ENCODE data around the gene CPLX1.
"Not testable (repeated sequence)": the region's sequence is repeated elsewhere in the genome, so short reads cannot be mapped to it uniquely, and the experiment has no call there.

The CPLX1 gene

DNA sequence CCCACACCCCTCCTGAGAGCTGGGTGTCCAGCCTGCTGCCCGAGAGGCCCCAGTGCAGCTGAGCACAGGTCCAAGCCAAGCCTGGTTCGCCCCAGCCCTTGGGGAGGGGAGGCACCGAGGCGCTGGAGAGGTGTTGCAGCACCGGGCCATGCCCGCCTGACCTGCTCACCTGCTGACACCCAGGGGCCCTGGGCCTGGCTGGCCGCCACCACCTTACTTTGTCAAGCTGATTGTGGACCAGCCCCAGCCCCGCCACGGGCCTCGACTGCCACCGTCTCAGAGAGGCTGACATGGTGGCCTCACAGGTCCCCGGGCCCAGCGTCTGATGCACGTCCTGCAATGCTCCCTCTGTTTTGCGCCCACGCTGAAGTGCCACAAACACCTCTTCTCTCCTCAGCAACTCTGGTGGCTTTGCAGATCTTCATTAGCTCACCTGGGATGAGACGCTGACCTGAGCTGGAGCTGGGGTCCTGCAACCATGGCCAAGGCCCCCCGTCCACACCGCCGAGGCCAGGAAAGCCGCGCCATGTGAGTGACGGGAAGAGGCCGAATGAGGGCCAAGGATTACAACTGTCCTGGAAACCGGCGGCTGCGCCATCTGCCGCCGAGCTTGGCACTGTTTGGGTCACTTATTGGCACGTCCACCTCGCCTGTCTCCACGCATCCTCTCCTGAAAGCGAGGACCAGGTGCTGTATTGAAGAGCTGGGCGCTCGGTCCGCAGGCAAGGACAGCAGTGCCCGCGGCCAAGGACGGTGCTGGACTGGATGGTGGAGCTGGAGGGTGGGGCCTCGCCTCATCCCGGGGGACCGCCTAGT lies 7.6 kb downstream of the CPLX1 start:
- no peak for DNase-seq

DNA sequence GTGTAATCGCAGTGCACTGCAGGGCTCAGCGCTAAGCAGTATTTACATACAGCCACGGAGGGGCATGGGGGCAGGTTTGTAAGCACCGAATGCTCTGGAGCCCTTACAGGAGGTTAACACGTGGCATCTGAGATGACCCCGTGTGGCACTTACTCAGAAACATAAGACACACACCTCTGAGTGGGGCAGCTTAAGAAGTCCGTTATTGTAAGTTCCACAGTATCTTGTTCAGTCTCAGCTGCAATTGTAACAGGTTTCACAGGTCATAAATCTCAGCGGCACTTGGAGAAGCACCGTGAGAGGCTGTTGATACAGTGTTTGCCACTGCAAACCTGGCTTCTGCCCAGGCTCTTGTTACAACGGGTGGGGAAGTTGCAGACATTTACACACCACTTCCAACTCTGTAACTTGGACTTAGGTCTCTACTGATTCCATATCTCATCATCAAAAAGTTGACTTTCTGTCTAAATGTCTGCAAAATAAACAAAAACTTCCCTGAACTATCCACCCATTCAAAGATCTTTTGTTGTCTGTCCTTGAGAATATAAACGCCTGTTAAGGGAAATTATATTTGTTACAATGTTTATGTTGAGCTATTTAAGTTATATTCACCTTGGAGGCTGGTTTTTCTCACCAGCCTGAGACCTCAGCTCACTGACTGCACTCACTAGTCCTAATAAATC lies 10.3 kb downstream of the CPLX1 start:
- DNase-seq, result no peak

DNA sequence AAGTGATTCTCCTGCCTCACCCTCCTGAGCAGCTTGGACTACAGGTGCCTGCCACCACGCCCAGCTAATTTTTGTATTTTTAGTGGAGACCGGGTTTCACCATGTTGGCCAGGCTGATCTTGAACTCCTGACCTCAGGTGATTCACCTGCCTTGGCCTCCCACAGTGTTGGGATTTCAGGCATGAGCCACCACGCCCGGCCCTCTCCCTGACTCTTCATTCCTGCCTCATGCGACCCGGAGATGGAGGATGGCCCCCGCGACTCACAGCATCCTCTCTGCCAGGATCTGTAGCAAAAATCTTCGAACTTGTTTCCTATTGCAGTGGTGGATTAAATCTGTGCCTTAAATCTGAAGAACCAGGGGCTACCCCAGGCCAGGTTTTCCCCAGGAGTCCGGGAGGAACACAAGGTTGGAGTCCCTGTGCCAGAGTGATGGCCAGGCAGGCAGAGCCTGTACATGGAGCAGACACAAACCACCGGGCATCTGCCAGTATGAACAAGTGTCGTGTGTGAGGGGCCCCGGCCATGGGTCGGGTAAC lies 11.5 kb downstream of the CPLX1 start:
- no peak for DNase-seq

DNA sequence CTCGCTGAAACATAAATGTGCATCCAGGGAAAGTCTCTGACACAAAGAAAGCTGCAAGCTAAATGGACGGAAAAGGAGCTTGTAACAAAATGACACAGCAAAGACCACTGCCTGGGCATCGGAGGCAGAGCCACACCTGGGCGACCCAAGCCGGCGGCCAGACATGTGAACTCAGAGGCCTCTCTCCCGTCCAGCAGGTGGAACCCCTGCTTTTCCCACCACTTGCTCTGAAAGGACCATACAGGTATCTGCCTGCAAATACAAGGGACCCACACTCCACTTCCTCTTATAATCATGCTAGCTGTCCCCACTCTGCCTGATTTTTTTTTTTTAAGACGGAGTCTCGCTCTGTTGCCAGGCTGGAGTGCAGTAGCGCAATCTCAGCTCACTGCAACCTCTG lies 12.0 kb downstream of the CPLX1 start:
- DNase-seq, result no peak

DNA sequence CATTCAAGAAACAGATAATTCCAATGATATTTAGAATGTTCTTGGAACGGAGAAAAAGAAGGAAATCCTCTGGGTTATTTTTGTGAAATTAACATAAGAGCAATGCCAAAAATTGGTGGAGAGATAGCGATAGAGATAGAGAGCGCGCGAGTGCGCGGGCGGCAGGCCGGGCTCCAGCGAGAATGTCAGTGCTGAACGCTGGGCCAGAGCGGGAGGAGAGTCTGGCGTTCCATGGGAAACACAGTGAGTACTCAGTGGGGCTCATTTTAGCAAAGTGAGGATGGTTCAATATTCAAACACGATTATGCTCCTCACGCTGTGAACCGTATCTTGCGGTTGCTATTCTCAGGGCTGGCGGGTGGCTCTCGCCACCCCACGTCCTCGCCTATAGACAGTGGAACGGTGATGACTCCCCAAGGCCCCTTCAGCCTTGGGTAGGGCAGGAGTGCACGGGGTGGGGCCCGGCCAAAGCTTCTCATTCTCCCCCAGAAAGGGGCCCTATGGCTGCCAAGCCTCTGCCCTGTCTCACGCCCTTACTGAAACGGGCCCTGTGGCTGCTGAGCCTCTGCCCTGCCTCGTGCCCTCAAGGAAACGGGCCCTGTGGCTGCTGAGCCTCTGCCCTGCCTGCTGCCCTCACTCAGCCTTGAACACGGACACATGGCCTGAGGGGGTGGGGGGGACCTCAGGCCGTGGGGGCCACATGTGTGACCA lies 16.9 kb downstream of the CPLX1 start:
- no peak for DNase-seq

DNA sequence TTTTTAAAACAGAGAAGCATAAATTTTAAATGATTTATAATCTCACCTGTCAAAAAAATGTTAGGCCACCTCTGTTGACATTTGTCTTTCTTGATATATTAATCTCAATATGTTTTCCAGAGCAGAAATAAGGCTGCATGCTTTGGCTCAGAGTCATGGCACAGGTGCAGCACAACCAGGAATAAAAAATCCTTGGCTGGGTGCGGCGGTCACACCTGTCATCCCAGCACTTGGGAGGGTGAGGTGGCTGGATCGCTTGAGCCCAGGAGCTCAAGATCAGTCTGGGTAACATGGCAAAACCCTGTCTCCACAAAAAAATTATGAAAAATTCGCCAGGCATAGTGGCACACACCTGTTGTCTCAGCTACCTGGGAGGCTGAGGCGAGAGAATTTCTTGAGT lies 18.1 kb downstream of the CPLX1 start:
- no peak for DNase-seq

DNA sequence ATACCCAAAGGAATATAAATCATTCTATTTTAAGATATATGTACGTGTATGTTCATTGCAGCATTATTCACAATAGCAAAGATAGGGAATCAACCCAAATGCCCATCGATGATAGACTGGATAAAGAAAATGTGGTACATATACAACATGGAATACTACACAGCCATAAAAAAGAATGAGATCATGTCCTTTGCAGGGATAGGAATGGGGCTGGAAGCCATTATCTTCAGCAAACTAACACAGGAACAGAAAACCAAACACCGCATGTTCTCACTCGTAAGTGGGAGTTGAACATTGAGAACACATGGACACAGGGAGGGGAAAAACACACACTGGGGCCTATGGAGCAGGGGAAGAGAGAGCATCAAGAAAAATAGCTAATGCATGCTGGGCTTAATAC lies 18.9 kb downstream of the CPLX1 start:
- not testable (repeated sequence) for DNase-seq

DNA sequence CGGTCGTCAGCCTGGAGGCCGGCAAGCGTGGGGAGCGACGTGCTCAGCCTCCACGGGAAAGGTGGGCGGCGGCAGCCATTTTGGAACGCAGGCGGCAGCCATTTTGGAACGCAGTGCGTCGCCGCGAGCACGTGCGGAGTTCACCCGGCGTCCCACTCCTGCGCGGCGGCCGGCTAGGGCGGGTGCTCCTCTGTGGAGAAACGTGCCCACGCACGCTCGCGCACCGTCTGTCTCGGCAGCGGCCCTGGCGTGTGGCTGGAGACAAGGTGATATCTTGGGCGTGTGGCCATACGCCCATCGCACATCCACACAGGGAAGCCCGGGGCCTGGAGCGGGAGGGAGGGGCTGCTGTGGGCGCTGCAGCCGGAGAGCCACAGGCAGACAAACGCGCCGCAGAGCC lies 21.1 kb downstream of the CPLX1 start:
- DNase-seq, result no peak

DNA sequence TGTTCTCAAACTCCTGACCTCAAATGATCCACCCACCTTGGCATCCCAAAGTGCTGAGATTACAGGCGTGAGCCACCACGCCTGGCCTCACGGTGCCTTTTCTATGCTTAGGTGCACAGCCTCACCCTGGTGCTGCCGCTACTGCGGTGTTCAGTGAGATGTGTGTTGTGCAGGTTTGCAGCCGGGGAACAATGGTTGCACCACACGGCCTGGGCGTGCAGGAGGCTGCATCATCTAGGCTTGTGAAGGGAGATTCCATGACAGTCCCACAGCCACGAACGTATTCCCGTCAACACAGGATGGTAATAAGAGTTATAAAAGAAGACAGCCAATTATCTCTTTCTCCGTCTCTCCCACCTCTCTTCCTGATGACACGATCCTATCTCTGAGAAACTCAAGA lies 22.0 kb downstream of the CPLX1 start:
- DNase-seq, result no peak

DNA sequence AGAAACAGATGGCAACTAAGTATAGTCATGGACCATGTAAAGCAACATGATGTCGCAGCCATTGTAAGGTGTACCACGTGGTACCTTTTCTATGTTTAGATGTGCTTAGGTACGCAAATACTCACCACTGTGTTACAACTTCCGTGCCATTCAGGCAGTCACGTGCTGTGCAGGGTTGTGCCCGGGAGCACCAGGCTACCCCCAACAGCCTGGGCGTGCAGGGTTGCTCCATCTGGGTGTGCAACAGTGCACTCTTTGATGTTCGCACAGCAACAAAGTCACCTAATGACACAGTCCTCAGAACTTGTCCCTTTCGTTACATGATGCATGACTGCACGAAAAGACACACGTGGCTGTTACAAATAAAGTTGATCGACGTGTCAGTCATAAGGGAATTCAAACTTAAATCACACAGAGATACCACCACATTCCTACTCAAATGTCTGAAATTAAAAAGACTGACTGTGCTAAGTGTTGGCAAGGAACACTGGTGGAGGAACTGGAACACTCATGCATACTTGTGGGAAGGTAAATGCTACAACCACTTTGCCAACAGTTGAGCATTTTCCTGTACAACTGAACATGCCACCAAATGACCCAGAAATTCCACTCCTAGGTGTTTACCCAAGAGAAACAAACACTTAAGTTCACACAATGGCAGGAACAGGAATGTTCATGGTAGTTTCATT lies 24.3 kb downstream of the CPLX1 start:
- no peak for DNase-seq

DNA sequence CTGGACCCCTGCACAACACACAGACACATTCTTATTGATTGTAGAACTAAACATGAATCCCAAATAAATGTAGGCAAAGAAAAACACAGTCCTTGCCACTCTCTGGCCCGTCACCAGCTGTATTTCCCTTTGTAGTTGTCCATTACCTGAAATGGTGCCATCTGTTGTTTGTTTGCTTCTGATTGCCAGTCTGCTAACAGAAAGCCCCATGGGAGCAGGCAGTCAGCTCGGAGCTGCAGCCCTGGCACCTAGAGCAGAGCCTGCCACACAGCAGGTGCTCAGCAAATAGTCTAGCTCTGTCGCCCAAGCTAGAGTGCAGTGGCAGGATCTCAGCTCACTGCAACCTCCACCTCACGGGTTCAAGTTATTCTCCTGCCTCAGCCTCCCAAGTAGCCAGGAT lies 28.9 kb downstream of the CPLX1 start:
- no peak for DNase-seq

DNA sequence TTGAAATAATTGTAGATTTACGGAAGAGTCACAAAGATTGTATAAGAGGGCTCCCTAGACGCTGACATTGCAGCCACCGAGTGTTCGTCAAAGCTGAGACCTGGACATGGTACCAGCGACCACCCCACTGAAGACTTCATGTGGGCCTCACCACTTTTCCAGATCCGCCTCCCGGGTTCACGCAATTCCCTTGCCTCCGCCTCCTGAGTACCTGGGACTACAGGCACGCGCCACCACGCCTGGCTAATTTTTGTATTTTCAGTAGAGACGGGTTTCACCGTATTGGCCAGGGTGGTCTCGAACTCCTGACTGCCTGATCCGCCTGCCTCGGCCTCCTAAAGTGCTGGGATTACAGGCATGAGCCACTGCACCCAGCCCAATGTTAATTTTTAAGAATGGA lies 29.7 kb downstream of the CPLX1 start:
- no peak for DNase-seq

DNA sequence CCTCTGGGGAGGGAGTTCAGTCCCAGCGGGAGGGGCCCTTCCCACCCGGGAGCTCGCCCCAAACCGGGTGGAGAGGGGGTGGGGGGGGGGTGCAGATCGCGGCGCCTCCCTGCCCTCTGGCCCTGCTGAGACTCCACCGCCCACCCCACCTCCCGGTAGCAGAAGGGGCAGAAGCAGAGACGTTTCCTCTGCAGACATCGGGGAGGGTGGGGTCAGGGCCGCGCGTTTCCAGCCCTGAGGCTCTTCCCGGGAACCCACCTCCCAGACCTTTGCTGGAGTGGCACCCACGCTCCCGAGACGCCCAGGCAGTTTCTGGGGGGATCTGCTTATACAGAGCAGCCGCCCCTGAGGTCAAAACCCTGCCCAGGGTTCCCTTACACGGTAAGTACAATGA lies 30.2 kb downstream of the CPLX1 start:
- DNase-seq, result no peak

DNA sequence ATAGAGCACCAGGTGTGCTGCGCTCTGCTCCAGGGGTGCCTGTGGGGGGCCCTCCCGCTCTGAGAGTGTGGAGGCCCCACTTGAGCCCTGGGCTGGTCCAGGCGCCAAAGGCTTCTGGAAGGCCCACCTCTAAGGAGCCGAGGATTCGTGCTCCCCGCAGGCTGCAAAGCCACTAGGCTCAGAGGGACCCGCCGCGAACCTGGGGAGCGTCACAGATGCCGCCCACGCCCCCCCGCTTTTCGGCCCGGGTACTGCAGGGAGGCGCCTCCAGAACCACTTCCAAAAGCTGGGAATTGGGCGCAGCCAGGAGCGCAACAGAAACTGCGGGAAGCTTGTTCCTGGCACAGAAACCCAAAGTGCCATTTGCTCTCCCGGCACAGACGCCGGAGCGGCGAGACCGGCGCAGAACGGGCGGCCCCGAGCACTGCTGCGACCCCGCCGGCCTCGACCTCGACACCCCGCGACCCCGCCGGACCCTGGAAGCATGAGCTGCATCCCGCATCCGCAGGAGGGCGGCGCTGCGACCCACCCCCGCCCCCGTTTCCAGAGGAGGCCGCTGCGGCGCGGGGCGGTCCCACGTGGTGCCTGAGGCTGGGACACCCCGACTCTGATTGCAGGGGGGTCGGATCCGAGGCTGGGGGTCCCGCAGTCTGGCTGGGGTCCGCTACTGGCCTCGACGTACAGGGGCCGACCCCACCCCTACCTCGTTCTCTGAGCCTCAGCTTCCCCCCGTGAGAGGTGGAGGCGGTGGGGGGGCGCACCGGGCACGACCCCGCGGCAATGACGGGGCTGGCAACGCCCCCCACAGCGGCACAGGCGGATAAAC lies 30.8 kb downstream of the CPLX1 start:
- DNase-seq, result no peak

DNA sequence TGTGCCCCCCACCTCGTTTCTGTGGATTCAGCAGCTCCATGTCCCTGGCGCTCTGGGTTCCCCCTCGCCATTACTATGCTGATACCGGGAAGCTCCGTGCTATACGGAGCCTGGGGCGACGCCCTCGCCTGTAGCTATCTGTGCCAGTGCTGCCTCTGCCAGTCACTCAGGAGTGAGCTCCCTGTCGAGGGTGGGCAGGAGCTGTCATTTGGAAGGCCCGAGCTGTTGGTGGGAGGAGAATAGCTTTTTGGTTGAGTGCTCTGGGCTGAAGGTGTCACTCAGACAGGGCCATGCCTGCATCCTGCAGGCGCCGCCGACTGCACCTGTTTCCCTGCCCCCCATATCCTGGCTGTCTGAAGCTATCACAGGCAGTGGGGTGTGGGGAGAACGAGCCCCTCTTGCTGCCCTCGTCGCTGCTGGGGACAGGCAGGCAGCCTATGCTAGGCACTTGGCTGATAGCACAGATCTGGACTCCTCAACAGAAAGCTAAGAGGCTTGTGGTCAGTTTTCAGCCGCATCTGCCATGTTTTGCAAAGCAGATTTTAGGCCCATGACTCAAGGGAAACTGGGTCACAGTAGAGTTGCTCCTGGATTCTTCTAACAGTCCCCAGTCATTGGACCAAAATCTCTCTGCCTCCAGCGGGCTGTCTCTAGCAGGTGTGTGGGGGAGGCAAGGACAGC lies 31.8 kb downstream of the CPLX1 start:
- no peak for DNase-seq

DNA sequence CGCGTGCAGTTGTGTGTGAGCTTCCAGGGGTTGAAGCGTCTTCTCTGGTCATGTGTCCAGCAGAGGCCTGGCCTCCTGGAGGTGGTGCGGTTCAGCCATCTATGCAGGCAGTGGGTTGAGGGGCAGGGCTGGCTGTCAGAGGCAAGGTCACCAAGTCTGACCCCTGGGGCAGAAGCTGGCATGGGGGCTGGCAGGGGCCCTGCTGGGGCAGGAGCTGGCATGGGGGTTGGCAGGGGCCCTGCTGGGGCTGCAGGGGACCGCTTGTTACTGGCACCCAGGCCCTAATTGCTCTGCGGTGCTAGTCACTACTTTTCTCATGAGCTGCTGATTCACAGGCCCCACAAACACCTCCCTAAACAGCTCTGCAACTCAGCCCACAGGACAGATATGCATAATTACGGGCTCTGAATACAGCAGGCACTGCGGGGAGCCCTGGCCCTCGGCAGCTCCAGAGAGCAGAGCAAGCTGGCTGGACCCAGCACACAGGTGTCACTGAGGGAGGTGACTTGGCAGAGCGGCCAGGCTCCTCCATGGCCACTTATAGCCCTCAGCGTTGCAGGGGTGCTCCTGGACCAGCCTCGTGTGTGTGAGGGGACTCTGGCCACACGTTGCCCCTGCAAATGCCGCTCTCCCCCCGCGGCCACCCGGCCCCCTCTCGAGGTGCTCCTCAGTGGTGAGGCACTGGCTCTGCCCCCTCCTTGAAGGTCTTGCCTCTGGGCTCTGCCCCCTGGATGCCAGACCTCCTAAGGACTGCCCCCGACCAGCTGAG lies 32.7 kb downstream of the CPLX1 start:
- no peak for DNase-seq

DNA sequence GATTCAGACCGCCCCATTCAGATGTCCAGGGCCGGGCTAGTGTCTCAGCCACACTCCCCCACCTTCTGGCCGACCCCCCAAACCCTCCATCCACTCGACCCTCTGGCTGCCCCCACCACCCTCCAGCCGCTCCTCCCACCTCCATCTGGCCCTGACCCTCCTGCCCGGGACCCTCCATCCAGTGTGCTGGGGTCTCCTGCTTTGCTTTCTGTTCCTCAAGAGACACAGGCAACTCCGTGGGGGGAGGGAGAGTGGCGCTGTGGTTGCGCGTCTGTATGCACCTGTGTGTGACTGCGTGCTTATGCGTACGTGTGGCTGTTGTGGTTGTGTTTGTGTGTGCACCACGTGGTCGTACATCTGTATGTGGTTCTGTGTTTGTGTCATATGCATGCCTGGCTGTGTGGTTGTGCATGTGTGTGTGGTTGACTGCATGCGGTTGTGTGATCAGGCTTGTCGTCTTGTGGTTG lies 33.3 kb downstream of the CPLX1 start:
- DNase-seq, result peak in 3 of 6 experiments; percentile 17 to 33 (median 18)

DNA sequence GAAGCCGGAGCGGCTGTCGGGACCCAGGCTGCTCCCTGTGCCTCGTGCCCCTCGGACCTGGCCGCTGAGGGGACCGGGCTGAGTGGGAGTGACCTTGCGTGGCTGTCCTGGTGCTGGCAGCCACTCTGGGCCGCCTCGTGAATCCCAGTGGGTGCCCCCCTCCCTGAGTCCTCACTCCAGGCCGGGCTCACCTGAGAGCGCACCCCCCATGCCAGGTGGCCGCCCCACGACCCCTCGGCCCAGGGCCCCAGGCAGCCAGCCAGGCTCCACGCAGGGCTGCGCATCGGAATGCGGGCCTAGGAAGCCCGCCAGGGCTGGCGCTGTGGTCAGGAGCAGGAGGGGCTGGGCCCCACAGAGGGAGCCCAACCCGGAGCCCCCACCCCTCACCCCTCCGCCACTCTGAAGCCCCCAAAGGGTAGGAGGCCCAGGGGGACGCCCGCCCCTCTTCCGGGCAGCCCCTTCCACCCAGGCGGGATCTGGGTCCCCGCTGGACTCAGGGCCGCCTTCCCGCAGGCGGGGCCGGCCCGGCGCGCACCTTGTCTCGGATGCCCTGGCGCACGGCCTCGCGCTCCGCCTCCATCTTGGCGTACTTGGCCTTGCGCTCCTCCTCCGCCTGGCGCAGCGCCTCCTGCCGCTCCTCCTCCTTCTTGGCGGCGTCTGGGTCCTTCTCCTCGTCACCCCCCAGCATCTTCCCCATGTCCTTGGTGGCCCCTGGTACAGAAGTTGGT lies 33.9 kb downstream of the CPLX1 start:
- DNase-seq, result peak in 3 of 6 experiments; percentile 10 to 29 (median 23)

DNA sequence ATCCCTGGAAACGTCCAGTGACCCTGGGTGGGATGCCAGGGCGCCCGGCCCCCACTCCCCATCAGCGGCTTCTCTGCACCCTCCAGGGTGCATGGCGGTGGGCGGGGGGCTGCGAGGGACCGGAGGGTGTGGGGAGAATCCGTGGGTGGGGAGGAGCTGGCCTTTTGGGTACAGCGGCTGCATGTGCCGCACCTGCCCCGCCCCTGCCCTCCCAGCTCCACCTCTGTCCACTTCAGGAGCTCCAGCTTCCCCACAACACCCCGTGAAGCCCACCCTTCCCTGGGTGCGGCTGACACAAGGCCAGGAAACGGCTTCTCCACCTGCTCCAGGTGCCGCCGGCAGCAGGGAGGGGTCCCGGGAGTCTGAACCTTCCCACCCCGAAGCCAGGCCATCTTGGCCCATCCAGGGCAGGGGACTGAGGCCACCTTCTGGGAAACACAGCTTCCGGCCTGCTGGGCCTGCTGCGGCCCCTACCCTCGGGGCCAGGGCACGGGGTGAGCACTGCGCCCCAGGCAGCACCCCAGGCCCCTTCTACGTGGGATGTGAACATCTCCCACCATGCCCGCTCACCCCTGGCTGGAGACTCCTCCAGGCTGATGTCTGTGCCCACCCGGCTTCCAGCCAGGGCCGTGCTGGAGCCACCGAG lies 34.6 kb downstream of the CPLX1 start:
- no peak for DNase-seq
